Transverse colon (tissue), 4 donors: ENCODE data around the gene OS9. TPM values are rescaled to one million over a fixed set of nuclear protein-coding genes. Genes with fewer than 3 reads are reported as not detected.

Experiments
- DNase-seq: peaks from one replicate; pipeline ENCODE4 v3.0.0-alpha.2; 2019
- H3K27ac ChIP-seq, 4 donors: fragments of 200-600 bp; sonication (generic); 2 replicates each; pipeline ENCODE4 v1.5.1; 2016 to 2018; ENCODE audit warnings: inconsistent platforms in 4 of 4
- H3K27me3 ChIP-seq: fragments of 200-600 bp; sonication (generic); 2 replicates; pipeline ENCODE4 v1.5.1; 2017; ENCODE audit warnings: inconsistent platforms
- H3K36me3 ChIP-seq, 4 donors: fragments of 200-600 bp; sonication (generic); 2 replicates each; pipeline ENCODE4 v1.5.1; 2017 to 2019; ENCODE audit warnings: inconsistent platforms in 4 of 4
- H3K4me1 ChIP-seq, 4 donors: fragments of 200-600 bp; sonication (generic); 2 replicates each; pipeline ENCODE4 v1.5.1; 2017 to 2020; ENCODE audit warnings: inconsistent platforms in 4 of 4
- H3K4me3 ChIP-seq, 4 donors: fragments of 200-600 bp; sonication (generic); 1 replicate in 1 of 4; 2 replicates in 3 of 4; pipeline versions ENCODE4 v1.5.1 to v1.6.1; 2017 to 2019; ENCODE audit warnings: inconsistent platforms in 4 of 4
- H3K9me3 ChIP-seq, 2 donors: fragments of 200-600 bp; sonication (generic); 2 replicates each; pipeline ENCODE4 v1.5.1; 2017 to 2019; ENCODE audit warnings: inconsistent platforms in 2 of 2
- CTCF ChIP-seq, 5 experiments: fragments of 200-600 bp in 3 of 5; fragments of 450-650 bp in 2 of 5; sonication (generic) in 3 of 5; IDR thresholded peaks; 1 replicate in 2 of 5; 2 replicates in 3 of 5; pipeline ENCODE4 v1.5.1; 2016 to 2017; ENCODE audit warnings: antibody characterized with exemption in 5 of 5, inconsistent platforms in 3 of 5, mild to moderate bottlenecking in 2 of 5, moderate library complexity in 1 of 5
- EP300 ChIP-seq: sonication (generic); formaldehyde crosslinking; IDR thresholded peaks from one replicate; pipeline ENCODE4 v1.6.1; 2017; ENCODE audit warnings: antibody characterized with exemption, low read depth
- POLR2A ChIP-seq: fragments of 450-650 bp; IDR thresholded peaks from one replicate; pipeline ENCODE4 v1.6.1; 2016; ENCODE audit warnings: antibody characterized with exemption, mild to moderate bottlenecking, moderate library complexity
- POLR2AphosphoS5 ChIP-seq, 3 donors: sonication (generic); formaldehyde crosslinking; IDR thresholded peaks; one replicate each; pipeline ENCODE4 v1.6.1; 2016; ENCODE audit warnings: antibody characterized with exemption in 3 of 3
- WGBS, 2 donors: methylation state at CpG; one replicate each; pipeline ENCODE4 v1.1.5; 2018; ENCODE audit warnings: low coverage in 1 of 2; 5-methylcytosine and 5-hydroxymethylcytosine counted together
- in situ Hi-C, 4 donors: fragments of 200-750 bp; cut with MboI; loops; one replicate each; pipeline versions ENCODE4 v1.15.0 to v1.15.1; 2017; ENCODE audit warnings: low sequenced_read_pairs in 3 of 4, low pct_ligation_motif_present in 1 of 4, low pct_unique_long_range_greater_than_20kb in 1 of 4
- intact Hi-C: fragments of 100-400 bp; cut with DNase I; formaldehyde crosslinking; loops from one replicate; pipeline ENCODE4 v1.15.1; 2023; ENCODE audit warnings: low total_unique reads
- total RNA-seq, 4 donors: library from RNA; depleted of rRNA; stranded (reverse); fragments of >200 nt; gene quantifications; one replicate each; pipeline ENCODE4 v1.1.0, GENCODE V29; 2016

OS9 gene
- total RNA-seq, 4 donors from 2014 or later, result 187 to 362 (median 249) TPM

DNA sequence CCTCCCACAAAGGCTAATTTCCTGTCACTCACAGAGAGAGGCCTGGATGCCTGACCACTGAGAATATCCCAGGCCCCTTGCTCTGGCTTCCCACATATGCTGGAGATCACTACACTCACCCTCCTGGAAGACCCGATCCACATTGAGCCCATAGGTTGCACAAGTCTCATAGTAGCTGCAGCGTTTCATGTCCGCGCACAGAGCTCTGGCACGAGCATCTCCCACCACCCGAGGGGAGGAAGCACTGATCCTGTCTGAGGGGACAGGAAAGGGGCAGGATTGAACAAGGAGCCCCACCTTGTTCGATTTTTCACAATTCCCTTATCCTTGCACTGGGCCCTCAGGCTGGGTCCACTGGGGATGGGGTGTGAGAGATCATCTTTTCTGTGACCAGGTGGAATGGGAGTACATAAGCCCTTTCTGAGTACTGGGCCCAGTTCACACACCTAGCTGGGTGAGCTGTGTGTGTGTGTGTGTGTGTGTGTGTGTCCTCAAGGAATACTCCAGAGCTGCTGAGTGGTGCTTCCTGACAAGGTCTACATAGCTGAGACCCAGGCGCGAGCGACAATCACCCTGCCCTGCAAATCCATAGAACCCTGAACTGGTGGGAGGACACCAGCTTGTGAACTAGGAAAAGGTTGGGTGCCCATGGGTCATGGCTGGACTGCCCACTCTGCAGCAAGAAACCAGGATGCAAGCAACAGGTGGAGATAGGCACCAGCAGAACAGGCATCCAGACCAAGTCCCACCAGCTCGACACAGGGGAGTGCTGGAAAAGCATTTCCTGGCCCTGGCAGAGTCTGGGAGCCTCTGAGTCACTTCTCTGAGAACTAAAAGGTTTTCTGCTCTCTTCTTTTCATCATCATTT, 39.0 kb downstream of the OS9 start:
- Histone ChIP-seq H3K4me3 (no peak overlapping the region), H3K27me3 (peaks cover 70% of the 10 kb centered on the region), H3K4me1 (peaks cover 12 to 24% (median 18%) of the 10 kb centered on the region in 4 donors), H3K9me3 (no peaks in the 10 kb centered on the region), H3K27ac (no peak overlapping the region), H3K36me3 (no peaks in the 10 kb centered on the region)
- 85% methylated on average over 11 of the region's 11 CpGs; no CpG with 5 or more reads in 1 of the 2 donors for WGBS, 2 donors
- TF ChIP-seq POLR2AphosphoS5 (IDR thresholded peaks at IDR 0.05) (no peak), EP300 (no peak), POLR2A (no peak), CTCF (IDR thresholded peaks at IDR 0.05) (no peak)
- in situ Hi-C loops (no loop called here), intact Hi-C loops (no loop called here)
- DNase-seq, result no peak

DNA sequence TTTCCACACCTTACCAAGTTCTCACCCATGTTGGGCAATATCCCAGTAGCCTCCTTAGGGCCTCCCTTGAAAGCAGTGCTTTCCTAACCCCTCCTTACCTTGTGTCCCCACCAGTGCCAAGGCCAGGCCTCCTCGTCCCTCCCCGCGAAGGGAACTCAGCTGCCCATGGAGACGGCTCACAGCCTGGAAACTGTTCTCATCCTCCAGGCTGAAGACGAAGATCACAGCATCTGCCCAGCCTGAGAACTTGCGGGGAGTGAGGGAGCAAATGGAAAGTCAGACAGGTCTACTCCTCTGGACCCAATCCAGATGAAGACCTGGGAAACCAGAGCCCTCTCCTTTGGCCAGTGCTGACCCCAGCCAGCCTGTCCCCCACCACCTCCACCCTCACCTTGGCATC, 40.0 kb downstream of the OS9 start:
- H3K4me3 ChIP-seq, result no peak overlapping the region
- in situ Hi-C loops (no loop called here), intact Hi-C loops (no loop called here)
- no peaks in the 10 kb centered on the region for H3K36me3 ChIP-seq
- WGBS, 2 donors, result 87% methylated on average over 6 of the region's 6 CpGs; no CpG with 5 or more reads in 1 of the 2 donors
- peaks cover 72% of the 10 kb centered on the region for H3K27me3 ChIP-seq
- H3K9me3 ChIP-seq, result no peaks in the 10 kb centered on the region
- H3K27ac ChIP-seq, result no peak overlapping the region
- TF ChIP-seq POLR2A (no peak), CTCF (IDR thresholded peaks at IDR 0.05) (no peak), EP300 (no peak), POLR2AphosphoS5 (IDR thresholded peaks at IDR 0.05) (no peak)
- no peak for DNase-seq
- peaks cover 20 to 34% (median 26%) of the 10 kb centered on the region in 4 donors for H3K4me1 ChIP-seq

GRCh38 chr12:57734591-57734990, 40.7 kb downstream of the OS9 start:
- no peak overlapping the region for H3K27ac ChIP-seq
- peaks cover 20 to 36% (median 26%) of the 10 kb centered on the region in 4 donors for H3K4me1 ChIP-seq
- WGBS, 2 donors, result 87% methylated on average over 4 of the region's 4 CpGs; no CpG with 5 or more reads in 1 of the 2 donors
- intact Hi-C loops, result no loop called here
- no peaks in the 10 kb centered on the region for H3K36me3 ChIP-seq
- no peak for TF ChIP-seq EP300
- TF ChIP-seq POLR2AphosphoS5 (IDR thresholded peaks at IDR 0.05), result no peak
- no peak for TF ChIP-seq POLR2A
- TF ChIP-seq CTCF (IDR thresholded peaks at IDR 0.05), result no peak
- H3K9me3 ChIP-seq, result no peaks in the 10 kb centered on the region
- no peak overlapping the region for H3K4me3 ChIP-seq
- DNase-seq, result no peak
- in situ Hi-C loops, result no loop called here
- peaks cover 79% of the 10 kb centered on the region for H3K27me3 ChIP-seq

GRCh38 chr12:57735198-57735855, 41.4 kb downstream of the OS9 start:
- peaks cover 20 to 36% (median 26%) of the 10 kb centered on the region in 4 donors for H3K4me1 ChIP-seq
- H3K36me3 ChIP-seq, result no peaks in the 10 kb centered on the region
- no peak overlapping the region for H3K27ac ChIP-seq
- H3K9me3 ChIP-seq, result no peaks in the 10 kb centered on the region
- peaks cover 86% of the 10 kb centered on the region for H3K27me3 ChIP-seq
- DNase-seq, result no peak
- no peak for TF ChIP-seq EP300
- TF ChIP-seq POLR2AphosphoS5 (IDR thresholded peaks at IDR 0.05), result no peak
- TF ChIP-seq POLR2A, result no peak
- no peak overlapping the region for H3K4me3 ChIP-seq
- in situ Hi-C loops, result no loop called here
- 30 to 36% methylated on average over 3 to 8 of the region's 8 CpGs for WGBS, 2 donors
- intact Hi-C loops, result no loop called here
